Left cardiac atrium (tissue), 4 donors: ENCODE measurements around the gene MAGI1. TPM values are rescaled to one million over a fixed set of nuclear protein-coding genes. Genes with fewer than 3 reads are reported as not detected.

ENCODE experiments used
- ATAC-seq, 2 donors: fragments of 200-7000 bp; cut with Tn5 transposase; one replicate each; pipeline ENCODE4 v1.9.1; 2020; ENCODE audit warnings: mild to moderate bottlenecking in 2 of 2, moderate library complexity in 2 of 2
- DNase-seq: peaks from one replicate; pipeline ENCODE4 v3.0.0-alpha.2; 2020
- intact Hi-C, 2 donors: fragments of 100-400 bp; cut with DNase I; formaldehyde crosslinking; loops; one replicate each; pipeline versions ENCODE4 v1.14.1 to v1.15.1; 2022 to 2023
- total RNA-seq, 2 donors: library from RNA; stranded (reverse); fragmentation: NEBNext Ultra II Directional; extraction: Animal tissue kit (Norgen Biotek cat#: 25700); gene quantifications; one replicate each; pipeline ENCODE4 v1.2.1, GENCODE V29; 2021
- donor health status: DM: no; HTN: yes; CAD: no.
- donor health status: DM: no; HTN: yes; CAD: no; lungs with severe emphysema.
- donor health status: DM: yes; HTN: yes; CAD: no.
- donor health status: Dilated cardiomyopathy.

The MAGI1 gene
- total RNA-seq, 2 donors from 2014 or later, result 27.7 to 30.0 TPM

GRCh38 chr3:65344846-65345245 lies 693.9 kb downstream of the MAGI1 start:
- no peak for DNase-seq
- intact Hi-C loops, result loop anchor here in 1 of 2 donors (10.0 kb wide), 1 partner anchor 70 kb away; no protein-coding TSS in a partner anchor
- ATAC-seq, result no peak

- no peak for ATAC-seq
- no peak for DNase-seq
- intact Hi-C loops, result loop anchor here in 1 of 2 donors (10.0 kb wide), 1 partner anchor 70 kb away; no protein-coding TSS in a partner anchor
These were observed 694.3 kb downstream of the MAGI1 start for GRCh38 chr3:65344444-65344843.

GRCh38 chr3:65343736-65344135 lies 695.0 kb downstream of the MAGI1 start:
- DNase-seq (no peak), ATAC-seq (no peak)
- intact Hi-C loops, result loop anchor here in 1 of 2 donors (10.0 kb wide), 1 partner anchor 71 kb away; no protein-coding TSS in a partner anchor

- no peak for DNase-seq
- intact Hi-C loops, result loop anchor here in 1 of 2 donors (10.0 kb wide), 1 partner anchor 72 kb away; no protein-coding TSS in a partner anchor
- no peak for ATAC-seq
These were observed 695.7 kb downstream of the MAGI1 start for GRCh38 chr3:65343026-65343425.

GRCh38 chr3:65342084-65342683 lies 696.5 kb downstream of the MAGI1 start:
- intact Hi-C loops, result loop anchor here in 1 of 2 donors (10.0 kb wide), 1 partner anchor 73 kb away; no protein-coding TSS in a partner anchor
- DNase-seq (peak; percentile 50), ATAC-seq (peak in 1 of 2 donors; percentile 61)

- DNase-seq (no peak), ATAC-seq (no peak)
- intact Hi-C loops, result no loop called here
These were observed 699.5 kb downstream of the MAGI1 start for GRCh38 chr3:65339192-65339740.

GRCh38 chr3:65338571-65338970 lies 700.1 kb downstream of the MAGI1 start:
- DNase-seq (no peak), ATAC-seq (no peak)
- intact Hi-C loops, result no loop called here

- ATAC-seq, result no peak
- intact Hi-C loops, result no loop called here
These were observed 703.1 kb downstream of the MAGI1 start for GRCh38 chr3:65335587-65335986.

GRCh38 chr3:65334045-65334665 lies 704.6 kb downstream of the MAGI1 start:
- DNase-seq (no peak), ATAC-seq (peak; percentile 65 to 87)
- intact Hi-C loops, result no loop called here

More at GRCh38 chr3:65335587-65335986, 703.1 kb downstream of the MAGI1 start:
- no peak for DNase-seq

GRCh38 chr3:65331730-65332129 lies 707.0 kb downstream of the MAGI1 start:
- intact Hi-C loops, result no loop called here
- DNase-seq (no peak), ATAC-seq (no peak)

- DNase-seq (no peak), ATAC-seq (no peak)
- intact Hi-C loops, result no loop called here
These were observed 708.6 kb downstream of the MAGI1 start for GRCh38 chr3:65330072-65330471.

GRCh38 chr3:65328148-65328547 lies 710.6 kb downstream of the MAGI1 start:
- ATAC-seq, result no peak
- intact Hi-C loops, result no loop called here
- no peak for DNase-seq

- DNase-seq (no peak), ATAC-seq (no peak)
- intact Hi-C loops, result no loop called here
These were observed 712.1 kb downstream of the MAGI1 start for GRCh38 chr3:65326574-65326973.

GRCh38 chr3:65322910-65323309 lies 715.8 kb downstream of the MAGI1 start:
- DNase-seq (no peak), ATAC-seq (no peak)
- intact Hi-C loops, result no loop called here

- ATAC-seq, result no peak
- no peak for DNase-seq
- intact Hi-C loops, result no loop called here
These were observed 720.5 kb downstream of the MAGI1 start for GRCh38 chr3:65318231-65318630.

- intact Hi-C loops, result no loop called here
- ATAC-seq (no peak), DNase-seq (no peak)
These were observed 723.8 kb downstream of the MAGI1 start for GRCh38 chr3:65314916-65315315.

- intact Hi-C loops, result no loop called here
- no peak for DNase-seq
- no peak for ATAC-seq
These were observed 724.4 kb downstream of the MAGI1 start for GRCh38 chr3:65314269-65314668.

- intact Hi-C loops, result no loop called here
- ATAC-seq, result no peak
- no peak for DNase-seq
These were observed 725.1 kb downstream of the MAGI1 start for GRCh38 chr3:65313666-65314065.

GRCh38 chr3:65305836-65306235 lies 732.9 kb downstream of the MAGI1 start:
- DNase-seq, result no peak
- ATAC-seq, result no peak
- intact Hi-C loops, result no loop called here
